Transverse colon (tissue), 4 donors: Measurements from ENCODE around the gene COIL.

Experiments
- EP300 ChIP-seq: sonication (generic); formaldehyde crosslinking; IDR thresholded peaks from one replicate; pipeline ENCODE4 v1.6.1; 2017; ENCODE audit warnings: antibody characterized with exemption, low read depth
- POLR2A ChIP-seq: fragments of 450-650 bp; IDR thresholded peaks from one replicate; pipeline ENCODE4 v1.6.1; 2016; ENCODE audit warnings: antibody characterized with exemption, mild to moderate bottlenecking, moderate library complexity
- POLR2AphosphoS5 ChIP-seq, 3 donors: sonication (generic); formaldehyde crosslinking; IDR thresholded peaks; one replicate each; pipeline ENCODE4 v1.6.1; 2016; ENCODE audit warnings: antibody characterized with exemption in 3 of 3
- TF ChIP-seq, protein P1 (sequence below), 5 experiments: fragments of 200-600 bp in 3 of 5; fragments of 450-650 bp in 2 of 5; sonication (generic) in 3 of 5; IDR thresholded peaks; 1 replicate in 2 of 5; 2 replicates in 3 of 5; pipeline ENCODE4 v1.5.1; 2016 to 2017; ENCODE audit warnings: antibody characterized with exemption in 5 of 5, inconsistent platforms in 3 of 5, mild to moderate bottlenecking in 2 of 5, moderate library complexity in 1 of 5

DNA sequence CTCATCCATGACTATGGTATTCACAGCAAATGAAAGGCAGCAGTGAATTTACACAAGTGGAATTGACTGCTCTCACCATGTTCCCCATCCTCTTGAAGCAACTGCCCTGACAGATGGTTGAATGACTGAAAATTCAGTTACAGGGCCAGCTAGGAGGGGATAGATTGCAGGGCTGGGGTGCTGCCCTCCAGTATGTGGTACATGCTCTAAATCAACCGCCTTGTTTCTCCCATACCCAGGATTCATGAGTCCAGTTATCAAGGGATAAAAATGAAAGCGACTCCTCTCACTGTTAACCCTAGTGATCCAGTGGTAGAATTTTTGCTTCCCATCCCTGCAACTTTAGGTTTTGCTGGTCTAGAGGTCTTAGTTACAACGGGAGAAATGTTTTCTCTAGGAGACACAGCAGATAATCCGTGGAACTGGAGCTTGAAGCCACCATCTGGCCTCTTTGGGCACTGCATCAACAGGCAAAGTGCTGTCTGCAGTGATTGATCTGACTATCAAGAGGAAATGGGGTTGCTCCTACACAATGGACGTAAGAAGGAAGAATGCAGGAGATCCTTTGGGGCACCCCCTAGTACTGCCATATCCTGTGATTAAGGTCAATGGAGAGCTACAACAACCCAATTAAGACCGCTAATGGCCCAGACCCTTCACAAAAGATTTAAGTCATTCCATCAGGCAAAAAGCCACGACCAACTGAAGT is 49.0 kb upstream of the COIL start:
- TF ChIP-seq, protein P1, sequence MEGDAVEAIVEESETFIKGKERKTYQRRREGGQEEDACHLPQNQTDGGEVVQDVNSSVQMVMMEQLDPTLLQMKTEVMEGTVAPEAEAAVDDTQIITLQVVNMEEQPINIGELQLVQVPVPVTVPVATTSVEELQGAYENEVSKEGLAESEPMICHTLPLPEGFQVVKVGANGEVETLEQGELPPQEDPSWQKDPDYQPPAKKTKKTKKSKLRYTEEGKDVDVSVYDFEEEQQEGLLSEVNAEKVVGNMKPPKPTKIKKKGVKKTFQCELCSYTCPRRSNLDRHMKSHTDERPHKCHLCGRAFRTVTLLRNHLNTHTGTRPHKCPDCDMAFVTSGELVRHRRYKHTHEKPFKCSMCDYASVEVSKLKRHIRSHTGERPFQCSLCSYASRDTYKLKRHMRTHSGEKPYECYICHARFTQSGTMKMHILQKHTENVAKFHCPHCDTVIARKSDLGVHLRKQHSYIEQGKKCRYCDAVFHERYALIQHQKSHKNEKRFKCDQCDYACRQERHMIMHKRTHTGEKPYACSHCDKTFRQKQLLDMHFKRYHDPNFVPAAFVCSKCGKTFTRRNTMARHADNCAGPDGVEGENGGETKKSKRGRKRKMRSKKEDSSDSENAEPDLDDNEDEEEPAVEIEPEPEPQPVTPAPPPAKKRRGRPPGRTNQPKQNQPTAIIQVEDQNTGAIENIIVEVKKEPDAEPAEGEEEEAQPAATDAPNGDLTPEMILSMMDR (IDR thresholded peaks at IDR 0.05), result peak; percentile 70 to 79 (median 73)
- TF ChIP-seq POLR2AphosphoS5 (IDR thresholded peaks at IDR 0.05) (no peak), EP300 (no peak), POLR2A (no peak)
